ENCODE data around the gene CTDSP2. TPM values are rescaled to one million over a fixed set of nuclear protein-coding genes. Genes with fewer than 3 reads are reported as not detected.
"Not testable (repeated sequence)": the region's sequence is repeated elsewhere in the genome, so short reads cannot be mapped to it uniquely, and the experiment has no call there.

Gene CTDSP2
- polyA plus RNA-seq, 3 donors = 59.1 to 148 (median 70.2) TPM

GRCh38 chr12:57887631-57888408, 41.3 kb upstream of the CTDSP2 start:
- Histone ChIP-seq H3K27me3 (ENCODE audit: control insufficient read depth in 2 of 2, insufficient read depth in 2 of 2, low read length in 2 of 2) (no peaks in the 10 kb centered on the region), H3K9ac (ENCODE audit: insufficient read depth, low read length, poor library complexity, severe bottlenecking) (no peak overlapping the region), H3K4me3 (replicated peaks in 1 of 3; ENCODE audit: low read depth in 2 of 3, low read length in 3 of 3) (no peak overlapping the region), H3K79me2 (ENCODE audit: insufficient read depth, low read length) (no peaks in the 10 kb centered on the region), H3K27ac (ENCODE audit: low read depth in 1 of 2, low read length in 2 of 2) (no peak overlapping the region), H3K9me3 (replicated peaks in 1 of 2; ENCODE audit: control insufficient read depth in 1 of 2, insufficient read depth in 1 of 2, low read length in 2 of 2) (peaks cover 5 to 9% of the 10 kb centered on the region in 2 donors), H3K4me1 (ENCODE audit: control insufficient read depth in 1 of 2, insufficient read depth in 2 of 2, low read length in 2 of 2) (no peaks in the 10 kb centered on the region), H4K20me1 (ENCODE audit: insufficient read depth, low read length) (no peaks in the 10 kb centered on the region), H2AFZ (ENCODE audit: insufficient read depth, low read depth, low read length, poor library complexity, severe bottlenecking) (no peak overlapping the region), H3K36me3 (replicated peaks in 1 of 2; ENCODE audit: control insufficient read depth in 1 of 2, insufficient read depth in 2 of 2, low read length in 2 of 2) (no peaks in the 10 kb centered on the region), H3K4me2 (replicated peaks; ENCODE audit: extremely low read depth, low read length, poor library complexity, severe bottlenecking) (no peak overlapping the region)
- TF ChIP-seq CTCF (IDR thresholded peaks at IDR 0.05) = no peak
- DNase-seq = no peak
- no peak overlapping the region for H3K27ac Mint-ChIP-seq
- peaks cover 8% of the 10 kb centered on the region in 3 donors for H3K27me3 Mint-ChIP-seq (ENCODE audit: low read depth in 3 of 3)
- no peak overlapping the region for H3K4me3 Mint-ChIP-seq
- no peaks in the 10 kb centered on the region for H3K36me3 Mint-ChIP-seq
- H3K9me3 Mint-ChIP-seq = peaks cover 3 to 18% (median 11%) of the 10 kb centered on the region in 7 donors
- intact Hi-C loops (cut with micrococcal nuclease) = no loop called here
- 67% methylated on average over 6 of the region's 10 CpGs for WGBS (ENCODE audit: insufficient coverage)
- H3K4me1 Mint-ChIP-seq = peaks cover 8% of the 10 kb centered on the region

GRCh38 chr12:57886964-57887363, 40.4 kb upstream of the CTDSP2 start:
- H3K27ac Mint-ChIP-seq = peak overlapping the region in 1 of 7 donors; percentile 52
- H2AFZ ChIP-seq (ENCODE audit: insufficient read depth, low read depth, low read length, poor library complexity, severe bottlenecking) = not testable (repeated sequence)

More at GRCh38 chr12:57886964-57887363, 40.4 kb upstream of the CTDSP2 start:
- H3K27ac ChIP-seq (ENCODE audit: low read depth in 1 of 2, low read length in 2 of 2); H3K27me3 ChIP-seq (ENCODE audit: control insufficient read depth in 2 of 2, insufficient read depth in 2 of 2, low read length in 2 of 2); H3K27me3 Mint-ChIP-seq (ENCODE audit: low read depth in 3 of 3); H3K9ac ChIP-seq (ENCODE audit: insufficient read depth, low read length, poor library complexity, severe bottlenecking); H4K20me1 ChIP-seq (ENCODE audit: insufficient read depth, low read length); H3K4me2 ChIP-seq (replicated peaks; ENCODE audit: extremely low read depth, low read length, poor library complexity, severe bottlenecking); DNase-seq; H3K4me1 ChIP-seq (ENCODE audit: control insufficient read depth in 1 of 2, insufficient read depth in 2 of 2, low read length in 2 of 2); H3K9me3 ChIP-seq (replicated peaks in 1 of 2; ENCODE audit: control insufficient read depth in 1 of 2, insufficient read depth in 1 of 2, low read length in 2 of 2); intact Hi-C loops (cut with micrococcal nuclease); H3K79me2 ChIP-seq (ENCODE audit: insufficient read depth, low read length); H3K4me1 Mint-ChIP-seq; H3K36me3 Mint-ChIP-seq; H3K4me3 Mint-ChIP-seq; H3K4me3 ChIP-seq (replicated peaks in 1 of 3; ENCODE audit: low read depth in 2 of 3, low read length in 3 of 3); H3K36me3 ChIP-seq (replicated peaks in 1 of 2; ENCODE audit: control insufficient read depth in 1 of 2, insufficient read depth in 2 of 2, low read length in 2 of 2): not testable (repeated sequence)
- H3K9me3 Mint-ChIP-seq = peaks cover 3 to 20% (median 11%) of the 10 kb centered on the region in 7 donors
- WGBS (ENCODE audit: insufficient coverage) = 100% methylated on average over 2 of the region's 4 CpGs
